PC-3 (cell line): Measurements from ENCODE around the gene PRH2. TPM values are rescaled to one million over a fixed set of nuclear protein-coding genes. Genes with fewer than 3 reads are reported as not detected.

Experiments
- ATAC-seq: fragments of 200-7000 bp; cut with Tn5 transposase; 2 replicates; pipeline ENCODE4 v1.9.1; 2020; ENCODE audit warnings: mild to moderate bottlenecking, moderate library complexity
- BruUV-seq: library from RNA; stranded (reverse); fragments of 400-500 nt; replicated peaks from 2 replicates; lab custom pipeline; 2021; lab: Mats Ljungman, UMichigan
- CTCF ChIA-PET: fragments of 300-600 bp; sonication (Branson Sonifier 250); formaldehyde crosslinking; loops from one replicate; lab custom pipeline; 2022; ENCODE audit warnings: antibody characterized with exemption; lab: Charles Lee
- POLR2A ChIA-PET: fragments of 300-600 bp; sonication (Branson Sonifier 250); formaldehyde crosslinking; loops from one replicate; lab custom pipeline; 2022; ENCODE audit warnings: antibody characterized with exemption; ENCODE audit not compliant: unreplicated experiment; lab: Charles Lee
- DNase-seq: peaks from one replicate; pipeline ENCODE4 v3.0.0-alpha.2; 2015
- H2AFZ ChIP-seq: fragments of 300-600 bp; sonication (generic); 2 replicates; pipeline ENCODE4 v1.6.0; 2016; ENCODE audit warnings: antibody characterized with exemption, low read length
- H3F3A ChIP-seq: fragments of 300-600 bp; sonication (generic); one replicate; pipeline ENCODE4 v1.6.0; 2017; ENCODE audit warnings: antibody characterized with exemption, low read length, control low read depth, mild to moderate bottlenecking; ENCODE audit not compliant: unreplicated experiment
- H3K27ac ChIP-seq: fragments of 300-600 bp; sonication (generic); 2 replicates; pipeline ENCODE4 v1.5.1; 2016; ENCODE audit warnings: mild to moderate bottlenecking, low read length
- H3K27me3 ChIP-seq: fragments of 300-600 bp; sonication (generic); 2 replicates; pipeline ENCODE4 v1.6.1; 2016; ENCODE audit warnings: low read length, mixed read lengths
- H3K36me3 ChIP-seq: fragments of 300-600 bp; sonication (generic); 2 replicates; pipeline ENCODE4 v1.6.1; 2016; ENCODE audit warnings: low read depth, mixed run types, low read length, mixed read lengths
- H3K4me1 ChIP-seq: fragments of 300-600 bp; sonication (generic); 2 replicates; pipeline ENCODE4 v1.5.1; 2016; ENCODE audit warnings: low read length; ENCODE audit not compliant: insufficient read depth
- H3K4me2 ChIP-seq: fragments of 300-600 bp; sonication (generic); 2 replicates; pipeline ENCODE4 v1.6.0; 2016; ENCODE audit warnings: low read length
- H3K4me3 ChIP-seq: fragments of 300-600 bp; sonication (generic); 2 replicates; pipeline ENCODE4 v1.5.1; 2016; ENCODE audit warnings: mild to moderate bottlenecking, low read length, mixed read lengths
- H3K79me2 ChIP-seq: fragments of 300-600 bp; sonication (generic); 2 replicates; pipeline ENCODE4 v1.6.1; 2017; ENCODE audit warnings: low read length, mixed read lengths
- H3K9ac ChIP-seq: fragments of 300-600 bp; sonication (generic); 2 replicates; pipeline ENCODE4 v1.6.0; 2016; ENCODE audit warnings: mild to moderate bottlenecking, low read length
- H3K9me2 ChIP-seq: fragments of 300-600 bp; sonication (generic); replicated peaks from 2 replicates; pipeline ENCODE4 v1.6.1; 2016; ENCODE audit warnings: mixed run types, low read length, mixed read lengths
- H3K9me3 ChIP-seq: fragments of 300-600 bp; sonication (generic); 2 replicates; pipeline ENCODE4 v1.6.1; 2016; ENCODE audit warnings: low read length, mixed read lengths
- H4K20me1 ChIP-seq: fragments of 300-600 bp; sonication (generic); 2 replicates; pipeline ENCODE4 v1.6.1; 2016; ENCODE audit warnings: low read length, mixed read lengths
- CTCF ChIP-seq: fragments of 300-600 bp; sonication (generic); conservative IDR thresholded peaks from 2 replicates; pipeline ENCODE4 v1.5.1; 2017; ENCODE audit warnings: antibody characterized with exemption, low read depth, mild to moderate bottlenecking, low read length
- EZH2 ChIP-seq: fragments of 300-600 bp; sonication (generic); IDR thresholded peaks from one replicate; pipeline ENCODE4 v1.6.1; 2017; ENCODE audit warnings: antibody characterized with exemption, mild to moderate bottlenecking, low read length; ENCODE audit not compliant: unreplicated experiment
- EZH2phosphoT487 ChIP-seq: fragments of 300-600 bp; sonication (generic); IDR thresholded peaks from 2 replicates; pipeline ENCODE4 v1.6.1; 2018; ENCODE audit warnings: mild to moderate bottlenecking, antibody characterized with exemption, low read length, borderline replicate concordance
- intact Hi-C: fragments of 100-400 bp; cut with micrococcal nuclease; formaldehyde crosslinking; loops from 2 replicates; pipeline ENCODE4 v1.9.0; 2023
- total RNA-seq: library from RNA; depleted of rRNA; stranded (reverse); fragments of >200 nt; gene quantifications from 2 replicates; pipeline ENCODE4 v1.2.3, GENCODE V29; 2014

Gene PRH2
- total RNA-seq, 1 experiment from 2014 or later, result not detected

GRCh38 chr12:10891937-10892336 is 37.1 kb upstream of the PRH2 start:
- Histone ChIP-seq H3K79me2 (no peaks in the 10 kb centered on the region), H3K9ac (no peak overlapping the region), H3K4me3 (no peak overlapping the region), H3K36me3 (no peaks in the 10 kb centered on the region), H4K20me1 (no peaks in the 10 kb centered on the region), H3K4me1 (no peaks in the 10 kb centered on the region), H2AFZ (no peak overlapping the region), H3K27ac (no peak overlapping the region), H3F3A (no peaks in the 10 kb centered on the region), H3K9me3 (no peaks in the 10 kb centered on the region), H3K9me2 (no peaks in the 10 kb centered on the region), H3K4me2 (no peak overlapping the region), H3K27me3 (no peaks in the 10 kb centered on the region)
- DNase-seq (no peak), ATAC-seq (no peak)
- intact Hi-C loops, result no loop called here
- no peak for TF ChIP-seq CTCF
- no peak for TF ChIP-seq EZH2phosphoT487
- TF ChIP-seq EZH2, result no peak
- no TSS peak for BruUV-seq
- CTCF ChIA-PET, result no interaction called here
- POLR2A ChIA-PET, result no interaction called here

GRCh38 chr12:10896854-10897253 is 32.2 kb upstream of the PRH2 start:
- ATAC-seq (no peak), DNase-seq (no peak)
- intact Hi-C loops, result no loop called here
- Histone ChIP-seq H3K9me3 (no peaks in the 10 kb centered on the region), H3K9me2 (no peaks in the 10 kb centered on the region), H3K4me2 (no peak overlapping the region), H3K36me3 (no peaks in the 10 kb centered on the region), H3K9ac (no peak overlapping the region), H3K4me1 (no peaks in the 10 kb centered on the region), H4K20me1 (no peaks in the 10 kb centered on the region), H2AFZ (no peak overlapping the region), H3F3A (no peaks in the 10 kb centered on the region), H3K4me3 (no peak overlapping the region), H3K27ac (no peak overlapping the region), H3K27me3 (no peaks in the 10 kb centered on the region), H3K79me2 (no peaks in the 10 kb centered on the region)
- ChIA-PET POLR2A (no interaction called here), CTCF (no interaction called here)
- no TSS peak for BruUV-seq
- TF ChIP-seq EZH2 (no peak), EZH2phosphoT487 (no peak), CTCF (no peak)

- intact Hi-C loops, result loop anchor here (2.0 kb wide), 1 partner anchor 130 kb away; no protein-coding TSS in a partner anchor
Observed at GRCh38 chr12:10900530-10900929, 28.5 kb upstream of the PRH2 start.

More at GRCh38 chr12:10900530-10900929, 28.5 kb upstream of the PRH2 start:
- no peaks in the 10 kb centered on the region for H3K4me1 ChIP-seq
- H3K9me2 ChIP-seq, result no peaks in the 10 kb centered on the region
- H3K9ac ChIP-seq, result no peak overlapping the region
- POLR2A ChIA-PET, result no interaction called here
- H3K4me3 ChIP-seq, result no peak overlapping the region
- no peak overlapping the region for H3K27ac ChIP-seq
- no peaks in the 10 kb centered on the region for H3K27me3 ChIP-seq
- H3K79me2 ChIP-seq, result no peaks in the 10 kb centered on the region
- no peak for ATAC-seq
- no peak for DNase-seq
- no TSS peak for BruUV-seq
- CTCF ChIA-PET, result no interaction called here
- H2AFZ ChIP-seq, result no peak overlapping the region
- no peaks in the 10 kb centered on the region for H3F3A ChIP-seq
- H3K36me3 ChIP-seq, result no peaks in the 10 kb centered on the region
- no peaks in the 10 kb centered on the region for H4K20me1 ChIP-seq
- TF ChIP-seq EZH2 (no peak), CTCF (no peak), EZH2phosphoT487 (no peak)
- H3K9me3 ChIP-seq, result no peaks in the 10 kb centered on the region
- H3K4me2 ChIP-seq, result no peak overlapping the region
